ENCODE results near the gene ZNF33B. TPM values are rescaled to one million over a fixed set of nuclear protein-coding genes. Genes with fewer than 3 reads are reported as not detected.
"Not testable (repeated sequence)": the region's sequence is repeated elsewhere in the genome, so short reads cannot be mapped to it uniquely, and the experiment has no call there.

Gene ZNF33B
- total and polyA plus RNA-seq, 4 donors, result 23.8 to 31.0 (median 30.8) TPM

DNA sequence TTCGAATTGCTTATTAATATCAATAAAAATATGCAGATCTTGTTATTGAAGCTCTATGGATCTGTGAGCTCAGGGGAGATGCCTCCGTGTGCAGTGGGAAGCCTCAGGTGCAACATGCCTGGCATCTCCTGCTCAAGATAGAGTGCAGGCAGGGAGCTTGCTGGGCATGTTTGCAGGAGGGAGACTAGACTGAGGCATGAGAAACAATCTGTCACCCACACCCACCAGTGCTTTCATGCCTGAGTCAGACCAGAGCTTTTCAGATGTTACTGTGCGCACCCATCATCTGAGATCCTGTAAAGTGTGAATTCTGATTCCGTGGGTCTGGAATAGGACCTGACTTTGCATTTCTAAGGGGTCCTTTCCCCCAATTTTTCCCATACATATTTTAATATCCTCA lies 62.0 kb downstream of the ZNF33B start:
- no peak overlapping the region for H3K27ac ChIP-seq (ENCODE audit: low read depth, low read length)
- no peaks in the 10 kb centered on the region for H3K36me3 ChIP-seq (ENCODE audit: control insufficient read depth, insufficient read depth, low read length)
- 100% methylated on average over 1 of the region's 4 CpGs for WGBS (ENCODE audit: insufficient coverage)
- H3K9me3 ChIP-seq (ENCODE audit: control insufficient read depth, insufficient read depth, low read length), result no peaks in the 10 kb centered on the region
- no peak overlapping the region for H3K4me3 ChIP-seq (ENCODE audit: low read depth, low read length)
- no peak for DNase-seq (ENCODE audit: low read depth in 4 of 6, low spot score in 6 of 6)
- no peaks in the 10 kb centered on the region for H3K4me1 ChIP-seq (ENCODE audit: control insufficient read depth, insufficient read depth, low read length)
- H3K27me3 ChIP-seq (ENCODE audit: control insufficient read depth, insufficient read depth, low read length), result no peaks in the 10 kb centered on the region

DNA sequence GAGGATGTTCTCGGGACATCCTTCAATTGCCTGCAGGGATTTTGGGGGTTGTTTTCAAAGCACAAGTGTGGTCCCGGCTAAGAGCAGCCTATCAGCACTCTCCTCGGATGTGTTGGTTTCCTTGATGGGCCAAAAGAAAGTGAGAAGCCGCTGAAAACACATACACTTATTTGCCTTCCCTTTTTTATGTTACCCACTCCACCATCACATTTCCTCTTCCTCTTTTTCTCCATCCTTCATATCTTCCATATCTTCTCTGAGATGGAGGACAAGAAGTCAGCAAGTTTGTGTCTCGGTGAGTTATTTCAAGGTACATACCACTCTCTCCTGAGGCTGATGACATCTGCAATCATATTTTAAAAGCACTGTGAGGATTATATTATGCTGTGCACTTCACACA lies 64.0 kb downstream of the ZNF33B start:
- H3K4me1 ChIP-seq (ENCODE audit: control insufficient read depth, insufficient read depth, low read length), result no peaks in the 10 kb centered on the region
- DNase-seq (ENCODE audit: low read depth in 4 of 6, low spot score in 6 of 6), result no peak
- 76% methylated on average over 2 of the region's 5 CpGs for whole genome bisulfite sequencing (ENCODE audit: insufficient coverage)
- no peaks in the 10 kb centered on the region for H3K9me3 ChIP-seq (ENCODE audit: control insufficient read depth, insufficient read depth, low read length)
- no peak overlapping the region for H3K27ac ChIP-seq (ENCODE audit: low read depth, low read length)
- H3K36me3 ChIP-seq (ENCODE audit: control insufficient read depth, insufficient read depth, low read length), result no peaks in the 10 kb centered on the region
- no peak overlapping the region for H3K4me3 ChIP-seq (ENCODE audit: low read depth, low read length)
- no peaks in the 10 kb centered on the region for H3K27me3 ChIP-seq (ENCODE audit: control insufficient read depth, insufficient read depth, low read length)

GRCh38 chr10:42556931-42557330 lies 81.4 kb downstream of the ZNF33B start:
- Histone ChIP-seq H3K4me1 (ENCODE audit: control insufficient read depth, insufficient read depth, low read length) (peaks cover 5% of the 10 kb centered on the region), H3K4me3 (ENCODE audit: low read depth, low read length) (no peak overlapping the region), H3K27me3 (ENCODE audit: control insufficient read depth, insufficient read depth, low read length) (no peaks in the 10 kb centered on the region), H3K36me3 (ENCODE audit: control insufficient read depth, insufficient read depth, low read length) (no peaks in the 10 kb centered on the region), H3K27ac (ENCODE audit: low read depth, low read length) (no peak overlapping the region), H3K9me3 (ENCODE audit: control insufficient read depth, insufficient read depth, low read length) (no peaks in the 10 kb centered on the region)
- DNase-seq (ENCODE audit: low read depth in 4 of 6, low spot score in 6 of 6), result no peak
- WGBS (ENCODE audit: insufficient coverage), result 100% methylated on average over 3 of the region's 5 CpGs

DNA sequence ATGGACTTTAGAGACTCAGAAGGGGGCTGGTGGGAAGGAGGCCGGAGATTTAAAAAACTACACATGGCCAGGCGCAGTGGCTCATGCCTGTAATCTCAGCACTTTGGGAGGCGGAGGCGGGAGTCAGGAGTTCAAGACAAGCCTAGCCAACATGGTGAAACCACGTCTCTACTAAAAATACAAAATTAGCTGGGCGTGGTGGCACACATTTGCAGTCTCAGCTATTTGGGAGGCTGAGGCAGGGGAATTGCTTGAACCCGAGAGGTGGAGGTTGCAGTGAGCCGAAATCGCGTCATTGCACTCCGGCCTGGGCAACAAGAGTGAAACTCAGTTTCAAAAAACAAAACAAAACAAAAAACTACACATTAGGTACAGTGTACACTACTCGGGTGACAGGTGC lies 84.8 kb downstream of the ZNF33B start:
- not testable (repeated sequence) for H3K27me3 ChIP-seq (ENCODE audit: control insufficient read depth, insufficient read depth, low read length); H3K9me3 ChIP-seq (ENCODE audit: control insufficient read depth, insufficient read depth, low read length); H3K27ac ChIP-seq (ENCODE audit: low read depth, low read length); DNase-seq (ENCODE audit: low read depth in 4 of 6, low spot score in 6 of 6); H3K4me3 ChIP-seq (ENCODE audit: low read depth, low read length); H3K36me3 ChIP-seq (ENCODE audit: control insufficient read depth, insufficient read depth, low read length)
- WGBS (ENCODE audit: insufficient coverage), result 78% methylated on average over 9 of the region's 12 CpGs
- peaks cover 17% of the 10 kb centered on the region for H3K4me1 ChIP-seq (ENCODE audit: control insufficient read depth, insufficient read depth, low read length)

- WGBS (ENCODE audit: insufficient coverage), result 0% methylated on average over 11 of the region's 14 CpGs
- Histone ChIP-seq H3K27me3 (ENCODE audit: control insufficient read depth, insufficient read depth, low read length) (no peaks in the 10 kb centered on the region), H3K36me3 (ENCODE audit: control insufficient read depth, insufficient read depth, low read length) (no peaks in the 10 kb centered on the region), H3K27ac (ENCODE audit: low read depth, low read length) (no peak overlapping the region), H3K4me1 (ENCODE audit: control insufficient read depth, insufficient read depth, low read length) (peaks cover 17% of the 10 kb centered on the region), H3K9me3 (ENCODE audit: control insufficient read depth, insufficient read depth, low read length) (no peaks in the 10 kb centered on the region), H3K4me3 (ENCODE audit: low read depth, low read length) (peak overlapping the region; percentile 78)
- DNase-seq (ENCODE audit: low read depth in 4 of 6, low spot score in 6 of 6), result no peak
These were observed 85.3 kb downstream of the ZNF33B start for GRCh38 chr10:42553064-42553407.

GRCh38 chr10:42552188-42553063 lies 85.9 kb downstream of the ZNF33B start:
- Histone ChIP-seq H3K27me3 (ENCODE audit: control insufficient read depth, insufficient read depth, low read length) (no peaks in the 10 kb centered on the region), H3K36me3 (ENCODE audit: control insufficient read depth, insufficient read depth, low read length) (no peaks in the 10 kb centered on the region), H3K9me3 (ENCODE audit: control insufficient read depth, insufficient read depth, low read length) (no peaks in the 10 kb centered on the region), H3K4me1 (ENCODE audit: control insufficient read depth, insufficient read depth, low read length) (peaks cover 17% of the 10 kb centered on the region), H3K4me3 (ENCODE audit: low read depth, low read length) (peak overlapping the region; percentile 78), H3K27ac (ENCODE audit: low read depth, low read length) (peak overlapping the region; percentile 59)
- DNase-seq (ENCODE audit: low read depth in 4 of 6, low spot score in 6 of 6), result peak; percentile 97 to 100 (median 99)
- WGBS (ENCODE audit: insufficient coverage), result under 1% methylated on average over 50 of the region's 61 CpGs

DNA sequence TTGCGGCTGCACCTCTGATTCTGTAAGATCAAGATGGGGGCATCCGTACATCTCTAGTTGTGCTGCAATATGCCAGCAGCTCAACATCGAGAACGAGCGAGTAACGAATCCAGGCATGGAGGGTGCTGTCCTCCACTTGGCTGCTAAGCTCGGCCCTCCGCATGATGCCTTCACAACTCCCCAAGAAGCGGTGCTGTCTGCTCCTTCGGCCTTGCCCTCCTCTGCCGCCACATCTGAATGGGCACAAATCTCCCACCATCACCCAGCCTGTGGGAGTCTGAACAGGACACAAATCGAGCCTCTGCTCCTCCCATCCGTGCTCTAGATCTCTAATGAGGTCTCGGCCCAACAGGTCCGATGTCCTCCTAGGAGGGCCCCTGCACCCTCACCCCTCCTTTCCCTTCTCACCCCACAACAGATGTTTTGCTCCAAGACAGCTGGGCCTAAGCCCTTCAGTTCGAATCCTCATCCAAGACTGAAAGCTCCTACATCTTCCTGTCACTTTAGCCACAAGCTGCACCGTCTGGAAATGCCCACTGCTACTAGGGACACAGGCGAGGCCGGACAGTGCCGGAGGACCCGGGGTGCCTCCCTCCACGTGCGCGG lies 86.7 kb downstream of the ZNF33B start:
- no peaks in the 10 kb centered on the region for H3K27me3 ChIP-seq (ENCODE audit: control insufficient read depth, insufficient read depth, low read length)
- H3K36me3 ChIP-seq (ENCODE audit: control insufficient read depth, insufficient read depth, low read length), result no peaks in the 10 kb centered on the region
- H3K4me3 ChIP-seq (ENCODE audit: low read depth, low read length), result peak overlapping the region; percentile 78
- no peak for DNase-seq (ENCODE audit: low read depth in 4 of 6, low spot score in 6 of 6)
- peaks cover 17% of the 10 kb centered on the region for H3K4me1 ChIP-seq (ENCODE audit: control insufficient read depth, insufficient read depth, low read length)
- H3K9me3 ChIP-seq (ENCODE audit: control insufficient read depth, insufficient read depth, low read length), result no peaks in the 10 kb centered on the region
- no peak overlapping the region for H3K27ac ChIP-seq (ENCODE audit: low read depth, low read length)
- 56% methylated on average over 24 of the region's 24 CpGs for WGBS (ENCODE audit: insufficient coverage)

- 92% methylated on average over 2 of the region's 3 CpGs for WGBS (ENCODE audit: insufficient coverage)
- Histone ChIP-seq H3K27ac (ENCODE audit: low read depth, low read length) (no peak overlapping the region), H3K4me1 (ENCODE audit: control insufficient read depth, insufficient read depth, low read length) (peaks cover 17% of the 10 kb centered on the region), H3K27me3 (ENCODE audit: control insufficient read depth, insufficient read depth, low read length) (no peaks in the 10 kb centered on the region), H3K9me3 (ENCODE audit: control insufficient read depth, insufficient read depth, low read length) (peaks cover 2% of the 10 kb centered on the region), H3K4me3 (ENCODE audit: low read depth, low read length) (no peak overlapping the region), H3K36me3 (ENCODE audit: control insufficient read depth, insufficient read depth, low read length) (no peaks in the 10 kb centered on the region)
- no peak for DNase-seq (ENCODE audit: low read depth in 4 of 6, low spot score in 6 of 6)
These were observed 88.5 kb downstream of the ZNF33B start for GRCh38 chr10:42549851-42550250.

DNA sequence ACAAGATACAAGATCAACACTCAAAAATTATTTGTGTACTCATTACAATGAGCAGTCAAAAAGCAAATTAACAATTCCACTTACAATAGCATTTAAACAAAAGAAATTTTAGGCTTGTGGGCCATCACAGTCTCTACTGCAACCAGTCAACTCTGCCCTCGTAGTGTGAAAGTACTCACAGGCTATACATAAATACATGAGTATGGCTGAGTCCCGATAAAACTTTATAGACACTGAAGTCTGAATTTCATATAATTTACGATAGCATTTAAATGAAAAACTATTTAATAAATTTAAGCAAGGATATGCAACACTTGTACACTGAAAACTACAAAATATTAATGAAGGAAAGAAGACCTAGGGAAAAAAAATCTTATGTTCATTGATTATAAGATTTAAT lies 90.1 kb downstream of the ZNF33B start:
- Histone ChIP-seq H3K9me3 (ENCODE audit: control insufficient read depth, insufficient read depth, low read length) (peaks cover 6% of the 10 kb centered on the region), H3K4me3 (ENCODE audit: low read depth, low read length) (no peak overlapping the region)
- no CpG with 5 or more reads among the region's 3 CpGs for WGBS (ENCODE audit: insufficient coverage)

DNA sequence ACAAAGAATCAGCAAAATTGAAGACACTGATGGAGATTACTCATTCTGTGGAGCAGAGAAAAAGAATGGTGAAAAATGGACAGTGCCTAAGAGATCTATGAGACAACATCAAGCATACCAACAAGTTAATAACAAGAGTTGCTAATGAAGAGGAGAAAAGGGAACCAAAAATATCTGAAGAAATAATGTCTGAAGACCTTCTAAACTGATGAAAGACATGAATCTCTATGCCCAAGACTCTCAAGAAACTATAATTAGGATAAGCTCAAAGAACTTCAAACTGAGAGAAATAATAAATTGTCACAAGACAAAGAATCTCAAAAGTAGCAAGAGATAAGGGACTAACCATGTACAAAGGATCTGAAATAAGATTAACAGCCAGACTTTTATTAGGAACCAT lies 93.4 kb downstream of the ZNF33B start:
- DNase-seq (ENCODE audit: low read depth in 4 of 6, low spot score in 6 of 6), result no peak
- Histone ChIP-seq H3K4me3 (ENCODE audit: low read depth, low read length) (no peak overlapping the region), H3K4me1 (ENCODE audit: control insufficient read depth, insufficient read depth, low read length) (no peaks in the 10 kb centered on the region), H3K27ac (ENCODE audit: low read depth, low read length) (no peak overlapping the region), H3K27me3 (ENCODE audit: control insufficient read depth, insufficient read depth, low read length) (no peaks in the 10 kb centered on the region), H3K36me3 (ENCODE audit: control insufficient read depth, insufficient read depth, low read length) (no peaks in the 10 kb centered on the region), H3K9me3 (ENCODE audit: control insufficient read depth, insufficient read depth, low read length) (peaks cover 17% of the 10 kb centered on the region)

More for the DNA sequence above, 90.1 kb downstream of the ZNF33B start:
- no peak overlapping the region for H3K27ac ChIP-seq (ENCODE audit: low read depth, low read length)
- H3K27me3 ChIP-seq (ENCODE audit: control insufficient read depth, insufficient read depth, low read length), result no peaks in the 10 kb centered on the region
- no peak for DNase-seq (ENCODE audit: low read depth in 4 of 6, low spot score in 6 of 6)
- no peaks in the 10 kb centered on the region for H3K36me3 ChIP-seq (ENCODE audit: control insufficient read depth, insufficient read depth, low read length)
- H3K4me1 ChIP-seq (ENCODE audit: control insufficient read depth, insufficient read depth, low read length), result peaks cover 17% of the 10 kb centered on the region

Measured in spinal cord (tissue), 10 donors.